Duodenal mucosa (tissue), 2 donors: ENCODE data around the gene RGL1.

Source experiments
- H3K27ac ChIP-seq: one replicate; pipeline ENCODE4 v1.7.0; 2013; ENCODE audit warnings: low read depth, low read length
- H3K27me3 ChIP-seq, 2 donors: one replicate each; pipeline ENCODE4 v1.7.0; 2013; ENCODE audit warnings: low read length in 2 of 2, control low read depth in 1 of 2; ENCODE audit not compliant: insufficient read depth in 2 of 2, control insufficient read depth in 1 of 2
- H3K36me3 ChIP-seq, 2 donors: one replicate each; pipeline ENCODE4 v1.7.0; 2013; ENCODE audit warnings: low read length in 2 of 2, control low read depth in 1 of 2; ENCODE audit not compliant: insufficient read depth in 2 of 2, control insufficient read depth in 1 of 2
- H3K4me1 ChIP-seq, 2 donors: one replicate each; pipeline ENCODE4 v1.7.0; 2013; ENCODE audit warnings: low read length in 2 of 2, control low read depth in 1 of 2; ENCODE audit not compliant: insufficient read depth in 2 of 2, control insufficient read depth in 1 of 2
- H3K4me3 ChIP-seq, 2 donors: one replicate each; pipeline ENCODE4 v1.7.0; 2013; ENCODE audit warnings: low read length in 2 of 2, low read depth in 1 of 2
- H3K9ac ChIP-seq, 2 donors: one replicate each; pipeline ENCODE4 v1.7.0; 2013; ENCODE audit warnings: low read length in 2 of 2, low read depth in 1 of 2
- H3K9me3 ChIP-seq, 2 donors: one replicate each; pipeline ENCODE4 v1.7.0; 2013; ENCODE audit warnings: low read length in 2 of 2, control low read depth in 1 of 2; ENCODE audit not compliant: control insufficient read depth in 1 of 2

The RGL1 gene

DNA sequence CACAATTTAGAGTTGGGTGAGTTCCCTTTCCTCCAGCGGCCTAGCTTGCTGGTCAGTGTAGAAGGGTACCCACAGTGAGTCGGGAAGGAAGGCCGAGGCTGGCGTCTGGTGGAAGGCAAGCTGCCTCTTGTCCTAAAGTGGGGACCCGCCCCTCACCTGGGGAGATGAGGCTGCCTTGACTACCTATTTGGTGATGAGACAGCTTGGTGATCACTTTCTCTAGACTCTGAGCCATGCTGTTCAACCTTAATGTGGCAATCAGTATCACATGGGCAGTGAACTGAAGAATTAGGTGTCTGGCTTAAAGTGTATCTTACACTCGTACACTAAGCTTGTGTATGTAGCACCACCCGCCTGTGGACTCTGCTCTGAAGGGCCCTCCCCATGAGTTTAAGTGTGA lies 131.9 kb downstream of the RGL1 start:
- H3K36me3 ChIP-seq = no peaks in the 10 kb centered on the region
- H3K27ac ChIP-seq = no peak overlapping the region
- H3K9me3 ChIP-seq = no peaks in the 10 kb centered on the region
- H3K27me3 ChIP-seq = no peaks in the 10 kb centered on the region
- H3K4me1 ChIP-seq = no peaks in the 10 kb centered on the region
- H3K4me3 ChIP-seq = no peak overlapping the region
- no peak overlapping the region for H3K9ac ChIP-seq

DNA sequence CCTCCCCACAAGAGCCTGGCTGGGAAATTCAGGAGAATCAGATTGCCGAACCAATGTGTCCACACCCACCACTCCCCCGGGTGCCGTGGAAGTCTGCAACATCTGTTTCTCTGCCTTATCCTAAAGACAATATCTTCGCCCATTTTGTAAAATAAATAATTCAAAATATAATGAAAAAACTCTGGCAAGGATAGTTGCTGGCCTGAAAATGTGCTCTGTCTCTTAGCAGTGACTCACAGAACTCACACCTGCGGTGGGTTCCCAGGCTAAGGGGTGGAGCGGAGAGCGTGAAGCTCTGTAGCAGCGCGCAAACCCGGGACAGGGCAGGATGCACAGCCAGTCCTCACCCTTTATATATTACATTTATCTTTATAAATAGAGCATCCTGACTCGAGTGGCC lies 132.7 kb downstream of the RGL1 start:
- H3K9me3 ChIP-seq = no peaks in the 10 kb centered on the region
- no peak overlapping the region for H3K27ac ChIP-seq
- no peaks in the 10 kb centered on the region for H3K4me1 ChIP-seq
- no peaks in the 10 kb centered on the region for H3K27me3 ChIP-seq
- no peaks in the 10 kb centered on the region for H3K36me3 ChIP-seq
- H3K9ac ChIP-seq = no peak overlapping the region
- H3K4me3 ChIP-seq = no peak overlapping the region

DNA sequence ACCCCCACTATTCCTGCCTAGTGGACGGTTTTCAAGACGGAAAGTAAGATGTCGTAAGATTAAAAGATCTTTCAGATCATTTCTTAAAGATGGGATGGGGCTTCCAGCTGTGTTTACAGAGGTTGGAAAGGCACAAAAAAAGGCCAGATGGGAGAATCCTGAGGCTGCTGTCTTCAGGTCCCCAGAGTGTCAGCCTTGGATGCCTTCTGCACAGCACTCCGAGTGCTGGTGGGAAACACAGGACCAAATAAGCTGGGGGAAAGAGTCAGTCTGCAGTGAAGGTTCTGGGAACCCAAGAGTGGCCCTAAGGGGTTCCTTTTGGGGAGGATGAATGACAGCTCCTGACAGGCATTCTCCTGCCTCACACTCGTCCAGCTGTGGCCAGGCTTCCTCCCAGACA lies 136.1 kb downstream of the RGL1 start:
- H3K27me3 ChIP-seq = no peaks in the 10 kb centered on the region
- no peak overlapping the region for H3K27ac ChIP-seq
- no peaks in the 10 kb centered on the region for H3K4me1 ChIP-seq
- no peaks in the 10 kb centered on the region for H3K36me3 ChIP-seq
- H3K4me3 ChIP-seq = no peak overlapping the region
- no peak overlapping the region for H3K9ac ChIP-seq
- no peaks in the 10 kb centered on the region for H3K9me3 ChIP-seq

DNA sequence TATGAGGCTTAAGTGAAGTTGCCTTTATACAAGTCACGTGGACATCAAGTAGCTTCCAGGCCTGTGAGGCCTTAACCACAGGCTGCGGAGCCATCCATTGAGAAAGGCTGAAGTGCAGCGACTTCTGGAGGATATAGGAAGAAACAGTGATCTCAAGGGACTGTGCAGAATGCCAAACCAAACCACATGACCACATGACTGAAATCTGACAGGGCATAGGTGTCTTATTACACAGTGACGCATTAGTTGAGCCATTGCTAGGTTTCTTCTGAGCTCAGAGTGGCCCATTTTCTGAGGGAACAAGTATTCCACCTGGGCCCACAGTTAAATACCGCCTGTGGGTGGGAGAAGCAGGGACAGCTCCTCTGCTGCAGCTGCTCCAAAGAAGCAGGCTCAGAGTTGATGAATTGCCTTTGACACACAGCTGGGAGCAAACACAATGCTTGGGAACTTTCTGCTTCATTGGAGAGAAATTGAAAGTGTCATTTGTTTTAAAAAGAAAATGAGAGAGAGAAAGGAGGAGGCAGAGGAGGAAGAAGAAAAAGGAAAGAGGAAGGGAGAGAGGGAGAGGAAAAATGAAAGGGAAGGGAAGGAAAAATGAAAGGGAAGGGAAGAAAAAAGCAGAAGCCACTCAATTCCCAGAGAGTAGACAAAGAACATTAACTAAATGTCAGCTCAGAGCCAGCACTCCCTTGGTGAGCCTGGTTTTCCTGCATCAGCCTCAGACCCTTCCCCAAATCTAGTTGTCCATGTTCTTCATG lies 138.2 kb downstream of the RGL1 start:
- no peaks in the 10 kb centered on the region for H3K36me3 ChIP-seq
- no peaks in the 10 kb centered on the region for H3K9me3 ChIP-seq
- no peaks in the 10 kb centered on the region for H3K27me3 ChIP-seq
- H3K4me3 ChIP-seq = no peak overlapping the region
- H3K9ac ChIP-seq = no peak overlapping the region
- no peak overlapping the region for H3K27ac ChIP-seq
- H3K4me1 ChIP-seq = no peaks in the 10 kb centered on the region

DNA sequence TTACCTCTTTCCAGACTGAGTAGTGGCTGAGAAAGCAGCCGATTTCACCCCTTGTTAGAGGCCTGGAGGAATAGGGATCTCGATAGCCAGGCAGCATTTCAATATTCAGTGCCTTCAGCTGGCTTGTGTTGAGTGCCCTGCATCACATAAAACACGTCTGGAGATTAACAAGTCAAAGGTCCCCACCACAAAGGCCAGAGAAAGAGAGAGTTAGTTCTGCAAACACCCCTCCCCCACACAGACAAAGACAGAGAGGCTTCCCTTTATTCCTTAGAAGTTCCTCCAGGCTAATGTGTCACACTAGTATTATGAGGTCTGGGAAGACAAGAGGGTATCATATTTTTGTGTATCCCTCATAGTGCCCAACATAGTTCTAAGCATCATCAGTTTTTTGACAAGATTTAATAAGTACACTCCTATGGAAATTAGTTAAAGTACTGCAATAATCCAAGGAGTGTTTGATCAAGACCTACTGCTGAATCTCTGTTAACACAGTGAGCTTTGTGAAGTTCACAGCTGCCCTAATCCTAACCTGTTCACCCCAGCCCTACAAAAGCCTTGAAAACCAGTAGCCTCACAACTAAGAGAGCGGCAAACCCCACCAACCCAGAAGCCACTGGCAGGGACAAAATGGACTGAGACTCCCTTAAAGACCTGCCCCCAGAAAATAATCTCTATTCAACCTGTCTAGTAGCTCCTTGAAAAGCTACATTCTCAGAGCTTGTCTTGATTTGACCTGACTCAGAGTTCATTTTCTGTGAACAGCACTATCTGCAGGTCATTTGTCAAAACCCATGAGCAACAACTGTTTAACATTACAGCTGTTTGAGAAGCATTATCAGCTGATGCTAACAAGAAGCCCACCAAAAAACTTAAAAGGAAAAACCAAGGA lies 140.8 kb downstream of the RGL1 start:
- no peak overlapping the region for H3K4me3 ChIP-seq
- no peaks in the 10 kb centered on the region for H3K27me3 ChIP-seq
- no peak overlapping the region for H3K27ac ChIP-seq
- H3K9ac ChIP-seq = no peak overlapping the region
- H3K36me3 ChIP-seq = no peaks in the 10 kb centered on the region
- H3K9me3 ChIP-seq = no peaks in the 10 kb centered on the region
- H3K4me1 ChIP-seq = no peaks in the 10 kb centered on the region

DNA sequence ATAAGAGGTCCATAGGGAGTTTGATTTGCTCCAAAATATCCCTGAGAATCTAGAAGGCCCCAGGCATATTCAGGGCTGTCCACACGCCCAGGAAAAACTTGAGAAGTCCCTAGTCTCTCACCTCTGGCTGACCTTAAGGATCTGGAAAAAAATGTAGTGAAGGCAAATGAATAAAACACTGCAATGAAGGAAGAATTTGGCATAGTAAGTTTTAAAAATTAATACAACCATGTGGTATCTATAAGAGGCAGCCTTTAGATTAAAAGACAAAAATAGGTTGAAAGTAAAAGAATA lies 141.3 kb downstream of the RGL1 start:
- Histone ChIP-seq H3K36me3 (no peaks in the 10 kb centered on the region), H3K27me3 (no peaks in the 10 kb centered on the region), H3K27ac (no peak overlapping the region)

DNA sequence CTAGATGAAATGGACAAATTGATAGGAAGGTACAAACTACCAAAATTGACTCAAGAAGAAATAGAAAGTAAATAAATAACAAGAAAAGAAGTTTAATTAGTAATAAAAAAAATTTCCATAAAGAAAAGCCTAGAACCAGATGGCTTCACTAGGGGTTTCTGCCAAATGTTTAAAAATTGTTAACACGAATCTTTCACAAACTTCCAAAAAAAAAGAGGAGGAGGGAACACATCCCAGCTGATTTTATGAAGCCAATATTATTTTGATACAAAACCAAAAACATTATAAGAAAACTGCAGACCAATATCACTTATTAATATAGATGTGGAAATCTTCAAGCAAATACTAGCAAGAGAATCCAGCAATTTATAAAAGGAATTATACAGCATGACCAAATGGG lies 143.1 kb downstream of the RGL1 start:
- no peaks in the 10 kb centered on the region for H3K27me3 ChIP-seq
- H3K4me3 ChIP-seq = no peak overlapping the region
- H3K9me3 ChIP-seq = no peaks in the 10 kb centered on the region
- H3K9ac ChIP-seq = no peak overlapping the region
- no peaks in the 10 kb centered on the region for H3K36me3 ChIP-seq
- no peak overlapping the region for H3K27ac ChIP-seq
- H3K4me1 ChIP-seq = no peaks in the 10 kb centered on the region

More for the DNA sequence above, 141.3 kb downstream of the RGL1 start:
- H3K4me3 ChIP-seq = no peak overlapping the region
- no peak overlapping the region for H3K9ac ChIP-seq
- H3K4me1 ChIP-seq = no peaks in the 10 kb centered on the region
- no peaks in the 10 kb centered on the region for H3K9me3 ChIP-seq

DNA sequence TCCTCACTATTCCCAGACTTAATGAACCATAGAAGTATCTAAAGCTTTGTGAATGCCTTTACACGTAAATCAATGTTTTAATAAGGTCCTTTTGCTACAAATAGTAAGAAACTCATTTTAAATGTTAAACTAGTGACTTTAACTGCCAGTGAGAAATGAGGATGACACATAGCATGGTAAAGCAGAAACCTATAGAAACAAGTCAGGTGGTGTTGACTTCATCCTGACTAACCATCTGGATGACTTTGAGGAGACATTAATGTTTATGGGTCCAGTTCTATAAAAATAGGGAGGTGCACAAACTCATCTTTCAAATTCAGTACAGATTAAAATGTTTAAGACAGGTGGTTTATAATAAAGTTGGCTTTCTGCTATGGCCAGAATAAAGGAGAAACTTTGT lies 147.2 kb downstream of the RGL1 start:
- Histone ChIP-seq H3K9ac (no peak overlapping the region), H3K4me1 (peaks cover 0 to 14% of the 10 kb centered on the region in 2 donors), H3K27ac (no peak overlapping the region)

DNA sequence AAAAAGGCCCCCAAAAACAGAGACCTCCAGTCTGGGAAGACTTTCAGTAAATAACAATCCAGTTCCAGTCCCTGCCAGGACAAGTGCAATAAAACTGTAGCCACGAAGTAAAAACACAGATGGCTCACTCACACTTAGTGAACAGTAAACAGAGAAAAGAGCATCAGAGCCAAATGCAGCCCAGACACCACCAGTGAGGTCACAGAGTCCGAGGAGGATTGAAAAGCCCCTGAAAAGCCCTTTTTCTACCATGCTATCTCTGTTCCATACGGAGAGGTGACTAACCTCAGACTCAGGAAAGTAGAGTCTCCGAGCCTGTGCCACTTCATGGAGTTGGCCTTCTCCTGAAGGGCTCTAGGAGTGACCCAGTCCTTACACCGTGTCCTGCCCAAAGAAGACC lies 148.1 kb downstream of the RGL1 start:
- no peak overlapping the region for H3K27ac ChIP-seq
- H3K4me1 ChIP-seq = peaks cover 0 to 18% of the 10 kb centered on the region in 2 donors
- no peak overlapping the region for H3K4me3 ChIP-seq
- no peaks in the 10 kb centered on the region for H3K9me3 ChIP-seq
- H3K36me3 ChIP-seq = no peaks in the 10 kb centered on the region
- no peak overlapping the region for H3K9ac ChIP-seq
- no peaks in the 10 kb centered on the region for H3K27me3 ChIP-seq

More for the DNA sequence above, 147.2 kb downstream of the RGL1 start:
- Histone ChIP-seq H3K9me3 (no peaks in the 10 kb centered on the region), H3K4me3 (no peak overlapping the region), H3K27me3 (no peaks in the 10 kb centered on the region), H3K36me3 (no peaks in the 10 kb centered on the region)

DNA sequence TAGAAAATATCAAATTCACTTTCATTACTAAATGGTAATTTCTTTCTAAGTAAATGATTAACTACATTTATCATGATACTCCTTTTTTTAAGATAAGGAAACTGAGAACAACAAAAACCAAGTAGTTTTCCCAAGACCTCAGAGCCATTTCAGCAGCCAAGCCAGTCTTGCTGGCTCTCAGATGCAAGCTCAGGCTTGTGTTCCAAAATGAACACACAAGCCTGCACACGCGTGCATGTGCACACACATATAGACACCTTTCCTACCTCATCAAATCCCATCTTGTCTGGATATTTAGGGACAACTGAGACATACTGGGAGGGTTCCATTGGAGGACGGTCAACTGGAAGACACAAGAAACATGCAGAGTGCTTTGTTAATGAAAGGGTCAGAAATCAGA lies 149.6 kb downstream of the RGL1 start:
- H3K36me3 ChIP-seq = no peaks in the 10 kb centered on the region
- H3K4me3 ChIP-seq = no peak overlapping the region
- no peak overlapping the region for H3K27ac ChIP-seq

More for the DNA sequence above, 149.6 kb downstream of the RGL1 start:
- H3K27me3 ChIP-seq = no peaks in the 10 kb centered on the region
- H3K9ac ChIP-seq = no peak overlapping the region
- no peaks in the 10 kb centered on the region for H3K9me3 ChIP-seq
- H3K4me1 ChIP-seq = peaks cover 0 to 18% of the 10 kb centered on the region in 2 donors
